GM18870 (cell line): ENCODE data around the gene PCDHA4.

Experiments
- ATAC-seq: cut with Tn5 transposase; IDR thresholded peaks from one replicate; pipeline ENCODE4 v1.9.1; 2021; ENCODE audit warnings: moderate library complexity; ENCODE audit not compliant: unreplicated experiment

Gene PCDHA4

DNA sequence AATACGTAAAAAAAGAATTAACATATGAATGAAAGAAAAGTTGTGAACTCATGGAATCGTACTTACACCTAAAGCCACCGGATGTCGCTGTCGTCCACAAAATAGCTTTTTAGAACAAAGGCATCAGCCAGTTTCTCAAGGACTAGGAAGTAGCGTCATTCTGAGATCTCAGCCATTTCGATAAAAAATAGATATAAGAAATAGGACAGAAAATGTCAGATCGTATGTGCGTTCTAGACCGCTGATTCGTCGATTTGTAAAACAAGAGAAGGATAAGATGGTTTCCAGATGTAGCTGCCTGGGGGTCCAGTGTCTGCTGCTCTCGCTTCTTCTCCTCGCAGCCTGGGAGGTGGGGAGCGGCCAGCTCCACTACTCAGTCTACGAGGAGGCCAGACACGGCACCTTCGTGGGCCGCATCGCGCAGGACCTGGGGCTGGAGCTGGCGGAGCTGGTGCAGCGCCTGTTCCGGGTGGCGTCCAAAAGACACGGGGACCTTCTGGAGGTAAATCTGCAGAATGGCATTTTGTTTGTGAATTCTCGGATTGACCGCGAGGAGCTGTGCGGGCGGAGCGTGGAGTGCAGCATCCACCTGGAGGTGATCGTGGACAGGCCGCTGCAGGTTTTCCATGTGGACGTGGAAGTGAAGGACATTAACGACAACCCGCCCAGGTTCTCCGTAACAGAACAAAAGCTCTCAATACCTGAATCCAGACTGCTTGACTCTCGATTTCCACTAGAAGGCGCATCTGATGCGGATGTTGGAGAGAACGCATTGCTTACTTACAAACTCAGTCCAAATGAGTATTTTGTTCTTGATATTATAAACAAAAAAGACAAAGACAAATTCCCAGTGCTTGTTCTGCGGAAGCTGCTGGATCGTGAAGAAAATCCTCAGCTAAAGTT, 49.2 kb downstream of the PCDHA4 start, which contains the start of gene PCDHA10:
Gene PCDHA10, plus strand, starts transcription at position 126 of the 903 bp plus-strand sequence. Its CDS starts 152 bp downstream, at position 278.
- ATAC-seq = no peak

DNA sequence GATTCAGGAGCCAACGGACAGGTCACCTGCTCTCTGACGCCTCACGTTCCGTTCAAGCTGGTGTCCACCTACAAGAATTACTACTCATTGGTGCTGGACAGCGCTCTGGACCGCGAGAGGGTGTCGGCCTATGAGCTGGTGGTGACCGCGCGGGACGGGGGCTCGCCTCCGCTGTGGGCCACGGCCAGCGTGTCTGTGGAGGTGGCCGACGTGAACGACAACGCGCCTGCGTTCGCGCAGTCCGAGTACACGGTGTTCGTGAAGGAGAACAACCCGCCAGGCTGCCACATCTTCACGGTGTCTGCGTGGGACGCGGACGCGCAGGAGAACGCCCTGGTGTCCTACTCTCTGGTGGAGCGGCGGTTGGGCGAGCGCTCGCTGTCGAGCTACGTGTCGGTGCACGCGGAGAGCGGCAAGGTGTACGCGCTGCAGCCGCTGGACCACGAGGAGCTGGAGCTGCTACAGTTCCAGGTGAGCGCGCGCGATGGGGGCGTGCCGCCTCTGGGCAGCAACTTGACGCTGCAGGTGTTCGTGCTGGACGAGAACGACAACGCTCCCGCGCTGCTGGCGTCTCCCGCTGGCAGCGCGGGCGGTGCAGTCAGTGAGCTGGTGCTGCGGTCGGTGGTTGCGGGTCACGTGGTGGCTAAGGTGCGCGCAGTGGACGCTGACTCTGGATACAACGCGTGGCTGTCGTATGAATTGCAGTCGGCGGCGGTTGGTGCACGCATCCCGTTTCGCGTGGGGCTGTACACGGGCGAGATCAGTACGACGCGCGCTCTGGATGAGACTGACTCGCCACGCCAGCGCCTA, 50.5 kb downstream of the PCDHA4 start:
- ATAC-seq = no peak

DNA sequence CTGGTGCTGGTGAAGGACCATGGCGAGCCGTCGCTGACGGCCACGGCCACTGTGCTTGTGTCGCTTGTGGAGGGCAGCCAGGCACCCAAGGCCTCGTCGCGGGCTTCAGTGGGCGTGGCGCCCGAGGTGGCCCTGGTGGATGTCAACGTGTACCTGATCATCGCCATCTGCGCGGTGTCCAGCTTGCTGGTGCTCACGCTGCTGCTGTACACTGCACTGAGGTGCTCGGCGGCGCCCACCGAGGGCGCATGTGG, 51.0 kb downstream of the PCDHA4 start:
- ATAC-seq = no peak

DNA sequence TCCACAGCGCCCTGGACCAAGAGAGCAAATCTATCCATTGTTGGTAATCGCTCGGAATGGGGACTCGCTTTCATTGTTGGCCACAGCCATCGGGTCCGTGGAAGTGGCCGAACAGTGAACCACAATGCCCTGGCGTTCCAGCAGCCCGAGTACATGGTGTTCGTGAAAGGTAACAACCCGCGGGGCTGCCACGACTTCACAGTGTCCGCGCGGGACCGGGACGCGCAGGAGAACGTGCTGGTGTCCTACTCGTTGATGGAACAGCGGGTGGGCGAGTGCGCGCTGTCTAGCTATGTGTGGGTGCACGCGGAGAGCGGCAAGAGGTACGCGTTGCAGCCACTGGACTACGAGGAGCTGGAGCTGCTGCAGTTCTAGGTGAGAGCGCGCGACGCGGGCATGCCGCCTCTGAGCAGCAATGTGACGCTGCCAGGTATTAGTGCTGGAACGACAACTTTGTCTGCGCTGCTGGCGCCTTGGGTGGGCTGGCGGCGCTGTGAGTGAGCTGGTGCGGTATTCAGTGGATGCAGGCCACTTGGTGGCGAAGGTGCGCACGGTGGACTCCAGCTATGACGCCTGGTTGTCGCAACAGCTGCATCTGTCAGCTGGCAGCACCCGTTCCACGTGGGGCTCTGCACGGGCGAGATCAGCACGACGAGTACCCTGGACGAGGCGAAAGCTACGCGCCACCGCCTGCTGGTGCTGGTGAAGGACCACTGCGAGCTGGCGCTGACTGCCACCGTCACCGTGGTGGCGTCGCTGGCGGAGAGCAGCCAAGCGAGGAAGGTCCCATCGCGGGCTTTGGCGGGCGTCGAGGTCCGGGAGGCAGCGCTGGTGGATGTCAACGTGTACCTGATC, 55.8 kb downstream of the PCDHA4 start:
- no peak for ATAC-seq
